Sigmoid colon (tissue), 7 donors: ENCODE measurements around the gene SLC37A3. TPM values are rescaled to one million over a fixed set of nuclear protein-coding genes. Genes with fewer than 3 reads are reported as not detected.

Experiments
- DNase-seq: peaks from one replicate; pipeline ENCODE4 v3.0.0-alpha.2; 2019
- H3K27ac ChIP-seq, 4 donors: fragments of 200-600 bp; sonication (generic); one replicate each; pipeline ENCODE4 v1.5.1; 2016 to 2019; ENCODE audit warnings: mild to moderate bottlenecking in 1 of 4
- H3K27me3 ChIP-seq, 3 donors: fragments of 200-600 bp; sonication (generic); one replicate each; pipeline ENCODE4 v1.5.1; 2019; ENCODE audit warnings: mild to moderate bottlenecking in 1 of 3
- H3K36me3 ChIP-seq, 4 donors: fragments of 200-600 bp; sonication (generic); one replicate each; pipeline ENCODE4 v1.5.1; 2016 to 2019
- H3K4me1 ChIP-seq, 4 donors: fragments of 200-600 bp; sonication (generic); one replicate each; pipeline ENCODE4 v1.5.1; 2017 to 2019
- H3K4me3 ChIP-seq, 4 donors: fragments of 200-600 bp; sonication (generic); one replicate each; pipeline ENCODE4 v1.5.1; 2017 to 2019; ENCODE audit warnings: mild to moderate bottlenecking in 2 of 4, moderate library complexity in 1 of 4
- H3K9me3 ChIP-seq, 4 donors: fragments of 200-600 bp in 3 of 4; sonication (generic) in 3 of 4; one replicate each; pipeline versions ENCODE4 v1.5.1 to v1.6.1; 2013 to 2019
- CTCF ChIP-seq, 4 experiments: fragments of 450-650 bp in 3 of 4; fragments of 200-600 bp in 1 of 4; IDR thresholded peaks; one replicate each; pipeline ENCODE4 v1.5.1; 2016 to 2019; ENCODE audit warnings: antibody characterized with exemption in 4 of 4, mild to moderate bottlenecking in 3 of 4, moderate library complexity in 2 of 4
- EP300 ChIP-seq, 4 donors: sonication (generic); formaldehyde crosslinking; IDR thresholded peaks; one replicate each; pipeline ENCODE4 v1.6.1; 2017; ENCODE audit warnings: antibody characterized with exemption in 4 of 4
- POLR2A ChIP-seq, 2 donors: fragments of 450-650 bp; IDR thresholded peaks; one replicate each; pipeline ENCODE4 v1.6.1; 2016; ENCODE audit warnings: antibody characterized with exemption in 2 of 2, mild to moderate bottlenecking in 2 of 2, moderate library complexity in 2 of 2
- POLR2AphosphoS5 ChIP-seq, 4 donors: sonication (generic); formaldehyde crosslinking; IDR thresholded peaks; one replicate each; pipeline ENCODE4 v1.6.1; 2017; ENCODE audit warnings: antibody characterized with exemption in 4 of 4
- WGBS, 2 donors: extraction: QIAGEN DNeasy Blood & Tissue Kit; methylation state at CpG; one replicate each; pipeline ENCODE4 v1.1.7; 2013; 5-methylcytosine and 5-hydroxymethylcytosine counted together
- intact Hi-C: fragments of 100-400 bp; cut with DNase I; formaldehyde crosslinking; loops from one replicate; pipeline ENCODE4 v1.15.1; 2023
- polyA plus RNA-seq, 3 donors: library from polyadenylated mRNA; stranded (reverse); fragments of 200-250 nt; gene quantifications; one replicate each; pipeline ENCODE4 v1.2.3, GENCODE V29; 2013
- small RNA-seq, 3 donors: library from RNA; depleted of rRNA; stranded (forward); fragments of <200 nt; gene quantifications; one replicate each; pipeline ENCODE3, GENCODE V24; 2016
- total RNA-seq, 4 donors: library from RNA; depleted of rRNA; stranded (reverse); fragments of >200 nt; gene quantifications; one replicate each; pipeline ENCODE4 v1.1.0, GENCODE V29; 2016
- donor health status: healthy with polysubstance abuse.
- donor health status: Bipolar disorder and iron deficiency.
- donor health status: healthy.

The SLC37A3 gene
- total and polyA plus RNA-seq, 7 donors, result 12.3 to 109 (median 54.6) TPM

GRCh38 chr7:140289804-140290203 is 108.5 kb downstream of the SLC37A3 start:
- TF ChIP-seq POLR2AphosphoS5 (IDR thresholded peaks at IDR 0.05) (no peak), POLR2A (IDR thresholded peaks at IDR 0.05) (no peak), CTCF (IDR thresholded peaks at IDR 0.05) (no peak), EP300 (IDR thresholded peaks at IDR 0.05) (no peak)
- no peak overlapping the region for H3K4me3 ChIP-seq
- no peak for DNase-seq
- no peaks in the 10 kb centered on the region for H3K9me3 ChIP-seq
- intact Hi-C loops, result no loop called here
- H3K36me3 ChIP-seq, result no peaks in the 10 kb centered on the region
- 69 to 88% methylated on average over 6 of the region's 6 CpGs for WGBS, 2 donors
- no peak overlapping the region for H3K27ac ChIP-seq
- no peaks in the 10 kb centered on the region for H3K4me1 ChIP-seq
- H3K27me3 ChIP-seq, result no peaks in the 10 kb centered on the region

GRCh38 chr7:140287988-140288387 is 110.3 kb downstream of the SLC37A3 start:
- no peak for DNase-seq
- Histone ChIP-seq H3K4me1 (no peaks in the 10 kb centered on the region), H3K36me3 (no peaks in the 10 kb centered on the region), H3K9me3 (no peaks in the 10 kb centered on the region), H3K4me3 (no peak overlapping the region), H3K27ac (no peak overlapping the region), H3K27me3 (no peaks in the 10 kb centered on the region)
- 94 to 97% methylated on average over 3 of the region's 3 CpGs for WGBS, 2 donors
- intact Hi-C loops, result no loop called here
- TF ChIP-seq CTCF (IDR thresholded peaks at IDR 0.05), result no peak
- TF ChIP-seq EP300 (IDR thresholded peaks at IDR 0.05), result no peak
- TF ChIP-seq POLR2AphosphoS5 (IDR thresholded peaks at IDR 0.05), result no peak
- TF ChIP-seq POLR2A (IDR thresholded peaks at IDR 0.05), result no peak

- intact Hi-C loops, result no loop called here
- Histone ChIP-seq H3K27ac (no peak overlapping the region), H3K9me3 (no peaks in the 10 kb centered on the region), H3K4me3 (no peak overlapping the region), H3K36me3 (no peaks in the 10 kb centered on the region), H3K27me3 (no peaks in the 10 kb centered on the region), H3K4me1 (no peaks in the 10 kb centered on the region)
- 45 to 74% methylated on average over 6 of the region's 6 CpGs for WGBS, 2 donors
- no peak for TF ChIP-seq EP300 (IDR thresholded peaks at IDR 0.05)
- no peak for TF ChIP-seq POLR2A (IDR thresholded peaks at IDR 0.05)
- no peak for TF ChIP-seq POLR2AphosphoS5 (IDR thresholded peaks at IDR 0.05)
- TF ChIP-seq CTCF (IDR thresholded peaks at IDR 0.05), result no peak
- no peak for DNase-seq
Measured at GRCh38 chr7:140285938-140286337, 112.4 kb downstream of the SLC37A3 start.

- intact Hi-C loops, result no loop called here
- no peak for DNase-seq
- TF ChIP-seq POLR2AphosphoS5 (IDR thresholded peaks at IDR 0.05), result no peak
- TF ChIP-seq POLR2A (IDR thresholded peaks at IDR 0.05), result no peak
- TF ChIP-seq CTCF (IDR thresholded peaks at IDR 0.05), result no peak
- TF ChIP-seq EP300 (IDR thresholded peaks at IDR 0.05), result no peak
- WGBS, 2 donors, result 98% methylated on average over 1 of the region's 1 CpG
- Histone ChIP-seq H3K27ac (no peak overlapping the region), H3K27me3 (no peaks in the 10 kb centered on the region), H3K4me1 (no peaks in the 10 kb centered on the region), H3K4me3 (no peak overlapping the region), H3K36me3 (no peaks in the 10 kb centered on the region), H3K9me3 (no peaks in the 10 kb centered on the region)
Measured at GRCh38 chr7:140284062-140284461, 114.3 kb downstream of the SLC37A3 start.

Small RNAs within 50 kb of the gene (small RNA-seq; reads per million reads assigned to genes)
- 0 reads per million in 3 donors for gene RNA5SP247
- 60.3 to 75.4 (median 61.2) reads per million in 3 donors for gene RNA5SP248

Other genes with a start within 250 kb of the SLC37A3 start
- 10 to 100 TPM; 17.0 to 31.6 (median 26.4) TPM for gene KDM7A, start 221.5 kb downstream of the SLC37A3 start, total RNA-seq
- 10 to 100 TPM in 1 of 3 donors, 1 to 10 TPM in 2; 8.4 to 10.4 (median 9.6) TPM for gene KDM7A, start 221.5 kb downstream of the SLC37A3 start, polyA plus RNA-seq
- not detected for gene RAB19, start 5.5 kb upstream of the SLC37A3 start, total RNA-seq
- gene RAB19, start 5.5 kb upstream of the SLC37A3 start, polyA plus RNA-seq, result 1 to 10 TPM; 1.8 to 8.2 (median 3.0) TPM
- gene MKRN1, start 81.0 kb upstream of the SLC37A3 start, total RNA-seq, result 10 to 100 TPM; 63.5 to 73.7 (median 69.4) TPM
- 100 to 1,000 TPM in 2 of 3 donors, 10 to 100 TPM in 1; 83.8 to 118 (median 103) TPM for gene MKRN1, start 81.0 kb upstream of the SLC37A3 start, polyA plus RNA-seq
- 10 to 100 TPM in 3 of 4 donors, 1 to 10 TPM in 1; 7.6 to 38.8 (median 13.6) TPM for gene DENND2A, start 242.3 kb upstream of the SLC37A3 start, total RNA-seq
- gene DENND2A, start 242.3 kb upstream of the SLC37A3 start, polyA plus RNA-seq, result 10 to 100 TPM in 1 of 3 donors, 1 to 10 TPM in 2; 6.2 to 22.2 (median 7.2) TPM